Body of pancreas (tissue), 4 donors: ENCODE results near the gene KPNA2. TPM values are rescaled to one million over a fixed set of nuclear protein-coding genes. Genes with fewer than 3 reads are reported as not detected.
A peak's percentile ranks its signal among the peaks of the same experiment; 100 is the strongest.
"Not testable (repeated sequence)": the region's sequence is repeated elsewhere in the genome, so short reads cannot be mapped to it uniquely, and the experiment has no call there.

Source experiments
- ATAC-seq: fragments of 150-250 bp; one replicate; pipeline ENCODE4 v1.9.1; 2016
- DNase-seq, 4 donors: peaks; one replicate each; pipeline ENCODE4 v3.0.0-alpha.2; 2019
- H3K27ac ChIP-seq, 4 donors: fragments of 200-600 bp; sonication (generic); 1 replicate in 3 of 4; 2 replicates in 1 of 4; pipeline versions ENCODE4 v1.5.1 to v1.6.1; 2016 to 2019; ENCODE audit warnings: mild to moderate bottlenecking in 1 of 4, mixed read lengths in 1 of 4, moderate library complexity in 1 of 4
- H3K27me3 ChIP-seq, 2 donors: fragments of 200-600 bp; sonication (generic); one replicate each; pipeline ENCODE4 v1.6.0; 2016; ENCODE audit warnings: mild to moderate bottlenecking in 1 of 2
- H3K36me3 ChIP-seq, 2 donors: fragments of 200-600 bp; sonication (generic); replicated peaks in 1 of 2; 2 replicates each; pipeline ENCODE4 v1.5.1; 2016; ENCODE audit warnings: low read depth in 2 of 2; ENCODE audit not compliant: insufficient read depth in 1 of 2
- H3K4me1 ChIP-seq: fragments of 200-600 bp; sonication (generic); one replicate; pipeline ENCODE4 v1.6.0; 2016
- H3K4me3 ChIP-seq, 2 donors: fragments of 200-600 bp; sonication (generic); 1 replicate in 1 of 2; 2 replicates in 1 of 2; pipeline ENCODE4 v1.5.1; 2016 to 2019
- H3K9me3 ChIP-seq, 3 donors: fragments of 200-600 bp; sonication (generic); 1 replicate in 2 of 3; 2 replicates in 1 of 3; pipeline ENCODE4 v1.5.1; 2016
- CTCF ChIP-seq, 7 experiments: fragments of 450-650 bp in 4 of 7; fragments of 200-600 bp in 3 of 7; sonication (generic) in 3 of 7; IDR thresholded peaks; one replicate each; pipeline ENCODE4 v1.5.1; 2016 to 2019; ENCODE audit warnings: antibody characterized with exemption in 7 of 7
- POLR2A ChIP-seq, 3 donors: fragments of 450-650 bp; IDR thresholded peaks; one replicate each; pipeline ENCODE4 v1.6.1; 2016; ENCODE audit warnings: antibody characterized with exemption in 3 of 3, mild to moderate bottlenecking in 2 of 3
- WGBS, 2 donors: methylation state at CpG; one replicate each; pipeline ENCODE4 v1.1.5; 2017; 5-methylcytosine and 5-hydroxymethylcytosine counted together
- intact Hi-C: fragments of 100-400 bp; cut with DNase I; formaldehyde crosslinking; loops from one replicate; pipeline ENCODE4 v1.15.1; 2023
- total RNA-seq, 2 donors: library from RNA; depleted of rRNA; stranded (reverse); fragments of >200 nt; gene quantifications; one replicate each; pipeline ENCODE4 v1.1.0, GENCODE V29; 2016

KPNA2 gene
- total RNA-seq, 2 donors from 2014 or later, result 4.6 to 5.2 TPM

GRCh38 chr17:68019675-68020408 is 15.7 kb upstream of the KPNA2 start:
- H3K27ac ChIP-seq, result peak overlapping the region; percentile 13 to 91 (median 88)
- H3K36me3 ChIP-seq, result no peaks in the 10 kb centered on the region
- WGBS, 2 donors, result 1% methylated on average over 17 to 51 of the region's 51 CpGs
- intact Hi-C loops, result no loop called here
- peaks cover 12% of the 10 kb centered on the region for H3K4me1 ChIP-seq
- no peaks in the 10 kb centered on the region for H3K27me3 ChIP-seq
- DNase-seq (peak; percentile 96 to 98 (median 96)), ATAC-seq (peak; percentile 96)
- peak overlapping the region; percentile 32 to 45 for H3K4me3 ChIP-seq
- H3K9me3 ChIP-seq, result no peaks in the 10 kb centered on the region
- TF ChIP-seq CTCF (IDR thresholded peaks at IDR 0.05) (peak; percentile 13 to 85 (median 60)), POLR2A (IDR thresholded peaks at IDR 0.05) (peak; percentile 26 to 85 (median 76))

GRCh38 chr17:68020409-68020756 is 15.2 kb upstream of the KPNA2 start:
- intact Hi-C loops, result no loop called here
- Histone ChIP-seq H3K4me1 (peaks cover 12% of the 10 kb centered on the region), H3K27ac (peak overlapping the region; percentile 13 to 91 (median 88)), H3K9me3 (no peaks in the 10 kb centered on the region), H3K27me3 (no peaks in the 10 kb centered on the region), H3K36me3 (no peaks in the 10 kb centered on the region), H3K4me3 (peak overlapping the region; percentile 32 to 45)
- TF ChIP-seq CTCF (IDR thresholded peaks at IDR 0.05), result no peak
- no peak for TF ChIP-seq POLR2A (IDR thresholded peaks at IDR 0.05)
- ATAC-seq (peak; percentile 31), DNase-seq (peak in 1 of 4 donors; percentile 26)
- WGBS, 2 donors, result 0 to 1% methylated on average over 12 of the region's 12 CpGs

GRCh38 chr17:68020791-68021190 is 14.7 kb upstream of the KPNA2 start:
- H3K27me3 ChIP-seq, DNase-seq, H3K36me3 ChIP-seq, intact Hi-C loops, ATAC-seq, H3K4me3 ChIP-seq, H3K9me3 ChIP-seq: not testable (repeated sequence)
- Histone ChIP-seq H3K27ac (peak overlapping the region; percentile 13 to 91 (median 88)), H3K4me1 (peaks cover 12% of the 10 kb centered on the region)
- 80 to 83% methylated on average over 13 of the region's 13 CpGs for WGBS, 2 donors

- H3K27me3 ChIP-seq, result no peaks in the 10 kb centered on the region
- H3K4me3 ChIP-seq, result no peak overlapping the region
- peaks cover 12% of the 10 kb centered on the region for H3K4me1 ChIP-seq
- ATAC-seq (no peak), DNase-seq (no peak)
- TF ChIP-seq POLR2A (IDR thresholded peaks at IDR 0.05) (no peak), CTCF (IDR thresholded peaks at IDR 0.05) (no peak)
- no peaks in the 10 kb centered on the region for H3K36me3 ChIP-seq
- intact Hi-C loops, result no loop called here
- H3K9me3 ChIP-seq, result no peaks in the 10 kb centered on the region
- WGBS, 2 donors, result 91 to 95% methylated on average over 8 of the region's 8 CpGs
- no peak overlapping the region for H3K27ac ChIP-seq
These were observed 13.6 kb upstream of the KPNA2 start for GRCh38 chr17:68021963-68022362.

- H3K36me3 ChIP-seq, H3K4me3 ChIP-seq, DNase-seq, H3K9me3 ChIP-seq, intact Hi-C loops, ATAC-seq, H3K27ac ChIP-seq, H3K27me3 ChIP-seq: not testable (repeated sequence)
- 95 to 96% methylated on average over 15 of the region's 15 CpGs for WGBS, 2 donors
- H3K4me1 ChIP-seq, result peaks cover 12% of the 10 kb centered on the region
These were observed 13.0 kb upstream of the KPNA2 start for GRCh38 chr17:68022547-68022946.
